Neutrophil (primary cell): ENCODE data around the gene RANBP9.
A peak's percentile ranks its signal among the peaks of the same experiment; 100 is the strongest.

Source experiments
- H3K27ac ChIP-seq: fragments of 200-600 bp; sonication (generic); 2 replicates; pipeline ENCODE4 v1.5.1; 2016; ENCODE audit warnings: mild to moderate bottlenecking, moderate library complexity
- H3K27me3 ChIP-seq: fragments of 200-600 bp; sonication (generic); 2 replicates; pipeline ENCODE4 v1.6.0; 2016; ENCODE audit warnings: mild to moderate bottlenecking
- H3K36me3 ChIP-seq: fragments of 200-600 bp; sonication (generic); 2 replicates; pipeline ENCODE4 v1.5.1; 2017
- H3K4me1 ChIP-seq, 2 experiments: fragments of 200-600 bp in 1 of 2; sonication (generic) in 1 of 2; 1 replicate in 1 of 2; 2 replicates in 1 of 2; pipeline versions ENCODE4 v1.5.1 to v1.6.1; 2013 to 2016; ENCODE audit warnings: low read depth in 1 of 2, low read length in 1 of 2, mild to moderate bottlenecking in 1 of 2, moderate library complexity in 1 of 2; ENCODE audit not compliant: control insufficient read depth in 1 of 2, insufficient read depth in 1 of 2
- H3K4me3 ChIP-seq, 2 experiments: fragments of 200-600 bp in 1 of 2; sonication (generic) in 1 of 2; 1 replicate in 1 of 2; 2 replicates in 1 of 2; pipeline ENCODE4 v1.5.1; 2013 to 2016; ENCODE audit warnings: low read depth in 1 of 2, low read length in 1 of 2, mild to moderate bottlenecking in 1 of 2, moderate library complexity in 1 of 2
- H3K9me3 ChIP-seq: fragments of 200-600 bp; sonication (generic); 2 replicates; pipeline ENCODE4 v1.5.1; 2016
- TF ChIP-seq, protein P1 (sequence below): fragments of 200-600 bp; sonication (generic); IDR thresholded peaks from 2 replicates; pipeline ENCODE4 v1.5.1; 2016; ENCODE audit warnings: antibody characterized with exemption

RANBP9 gene

GRCh38 chr6:13677878-13678254, 33.8 kb downstream of the RANBP9 start:
- TF ChIP-seq, protein P1, sequence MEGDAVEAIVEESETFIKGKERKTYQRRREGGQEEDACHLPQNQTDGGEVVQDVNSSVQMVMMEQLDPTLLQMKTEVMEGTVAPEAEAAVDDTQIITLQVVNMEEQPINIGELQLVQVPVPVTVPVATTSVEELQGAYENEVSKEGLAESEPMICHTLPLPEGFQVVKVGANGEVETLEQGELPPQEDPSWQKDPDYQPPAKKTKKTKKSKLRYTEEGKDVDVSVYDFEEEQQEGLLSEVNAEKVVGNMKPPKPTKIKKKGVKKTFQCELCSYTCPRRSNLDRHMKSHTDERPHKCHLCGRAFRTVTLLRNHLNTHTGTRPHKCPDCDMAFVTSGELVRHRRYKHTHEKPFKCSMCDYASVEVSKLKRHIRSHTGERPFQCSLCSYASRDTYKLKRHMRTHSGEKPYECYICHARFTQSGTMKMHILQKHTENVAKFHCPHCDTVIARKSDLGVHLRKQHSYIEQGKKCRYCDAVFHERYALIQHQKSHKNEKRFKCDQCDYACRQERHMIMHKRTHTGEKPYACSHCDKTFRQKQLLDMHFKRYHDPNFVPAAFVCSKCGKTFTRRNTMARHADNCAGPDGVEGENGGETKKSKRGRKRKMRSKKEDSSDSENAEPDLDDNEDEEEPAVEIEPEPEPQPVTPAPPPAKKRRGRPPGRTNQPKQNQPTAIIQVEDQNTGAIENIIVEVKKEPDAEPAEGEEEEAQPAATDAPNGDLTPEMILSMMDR = no peak
- Histone ChIP-seq H3K36me3 (no peaks in the 10 kb centered on the region), H3K4me1 (peaks cover 39 to 42% of the 10 kb centered on the region in 2 experiments), H3K27ac (peak overlapping the region; percentile 2), H3K27me3 (no peaks in the 10 kb centered on the region), H3K4me3 (no peak overlapping the region), H3K9me3 (no peaks in the 10 kb centered on the region)

GRCh38 chr6:13676551-13677156, 35.0 kb downstream of the RANBP9 start:
- no peaks in the 10 kb centered on the region for H3K36me3 ChIP-seq
- no peak overlapping the region for H3K4me3 ChIP-seq
- peaks cover 46 to 49% of the 10 kb centered on the region in 2 experiments for H3K4me1 ChIP-seq
- TF ChIP-seq, protein P1 = no peak
- H3K27ac ChIP-seq = peak overlapping the region; percentile 4
- no peaks in the 10 kb centered on the region for H3K27me3 ChIP-seq
- H3K9me3 ChIP-seq = no peaks in the 10 kb centered on the region

GRCh38 chr6:13674533-13675190, 37.0 kb downstream of the RANBP9 start:
- TF ChIP-seq, protein P1 = no peak
- peak overlapping the region; percentile 45 for H3K27ac ChIP-seq
- H3K36me3 ChIP-seq = no peaks in the 10 kb centered on the region
- no peaks in the 10 kb centered on the region for H3K9me3 ChIP-seq
- H3K4me3 ChIP-seq = no peak overlapping the region
- H3K27me3 ChIP-seq = no peaks in the 10 kb centered on the region
- H3K4me1 ChIP-seq = peaks cover 51 to 53% of the 10 kb centered on the region in 2 experiments

DNA sequence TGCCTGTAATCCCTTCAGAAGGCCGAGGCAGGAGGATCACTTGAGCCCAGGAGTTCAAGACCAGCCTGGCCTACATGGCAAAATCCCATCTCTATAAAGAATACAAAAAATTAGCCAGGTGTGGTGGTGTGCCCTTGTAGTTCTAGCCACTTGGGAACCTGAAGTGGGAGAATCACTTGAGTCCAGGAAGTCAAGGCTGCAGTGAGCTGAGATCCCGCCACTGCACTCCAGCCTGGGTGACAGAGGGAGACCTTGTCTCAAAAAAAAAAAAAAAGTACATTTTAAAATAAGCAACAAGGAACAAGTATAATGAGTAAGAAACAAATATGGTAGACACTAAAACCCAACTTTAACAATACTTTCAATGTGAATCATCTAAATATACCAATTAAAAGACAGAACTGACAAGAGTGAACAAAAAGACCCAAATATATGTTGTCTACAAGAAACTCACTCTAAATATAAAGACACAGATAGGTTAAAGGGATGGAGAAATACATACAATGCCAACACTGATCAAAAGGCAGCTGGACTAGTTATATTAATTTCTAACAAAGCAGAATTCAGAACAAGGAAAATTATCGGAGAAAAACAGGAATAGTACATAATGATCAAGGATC, 37.7 kb downstream of the RANBP9 start:
- Histone ChIP-seq H3K4me3 (no peak overlapping the region), H3K36me3 (no peaks in the 10 kb centered on the region), H3K9me3 (no peaks in the 10 kb centered on the region), H3K4me1 (peaks cover 53 to 54% of the 10 kb centered on the region in 2 experiments), H3K27me3 (no peaks in the 10 kb centered on the region), H3K27ac (no peak overlapping the region)
- TF ChIP-seq, protein P1 = no peak

- Histone ChIP-seq H3K27ac (peak overlapping the region; percentile 73), H3K9me3 (no peaks in the 10 kb centered on the region), H3K27me3 (no peaks in the 10 kb centered on the region), H3K36me3 (no peaks in the 10 kb centered on the region), H3K4me3 (no peak overlapping the region), H3K4me1 (peaks cover 56 to 59% of the 10 kb centered on the region in 2 experiments)
- TF ChIP-seq, protein P1 = no peak
These were observed 38.3 kb downstream of the RANBP9 start for GRCh38 chr6:13673368-13673767.
